ENCODE results near the gene CHMP1A. TPM values are rescaled to one million over a fixed set of nuclear protein-coding genes. Genes with fewer than 3 reads are reported as not detected.

Gene CHMP1A
- total RNA-seq, 3 donors from 2014 or later = 104 to 163 (median 108) TPM

GRCh38 chr16:89689142-89689541 lies 31.6 kb upstream of the CHMP1A start:
- ATAC-seq (no peak), DNase-seq (peak in 1 of 3 donors; percentile 32)
- H3K36me3 ChIP-seq (ENCODE audit: low read depth) = no peaks in the 10 kb centered on the region
- TF ChIP-seq, protein P1, sequence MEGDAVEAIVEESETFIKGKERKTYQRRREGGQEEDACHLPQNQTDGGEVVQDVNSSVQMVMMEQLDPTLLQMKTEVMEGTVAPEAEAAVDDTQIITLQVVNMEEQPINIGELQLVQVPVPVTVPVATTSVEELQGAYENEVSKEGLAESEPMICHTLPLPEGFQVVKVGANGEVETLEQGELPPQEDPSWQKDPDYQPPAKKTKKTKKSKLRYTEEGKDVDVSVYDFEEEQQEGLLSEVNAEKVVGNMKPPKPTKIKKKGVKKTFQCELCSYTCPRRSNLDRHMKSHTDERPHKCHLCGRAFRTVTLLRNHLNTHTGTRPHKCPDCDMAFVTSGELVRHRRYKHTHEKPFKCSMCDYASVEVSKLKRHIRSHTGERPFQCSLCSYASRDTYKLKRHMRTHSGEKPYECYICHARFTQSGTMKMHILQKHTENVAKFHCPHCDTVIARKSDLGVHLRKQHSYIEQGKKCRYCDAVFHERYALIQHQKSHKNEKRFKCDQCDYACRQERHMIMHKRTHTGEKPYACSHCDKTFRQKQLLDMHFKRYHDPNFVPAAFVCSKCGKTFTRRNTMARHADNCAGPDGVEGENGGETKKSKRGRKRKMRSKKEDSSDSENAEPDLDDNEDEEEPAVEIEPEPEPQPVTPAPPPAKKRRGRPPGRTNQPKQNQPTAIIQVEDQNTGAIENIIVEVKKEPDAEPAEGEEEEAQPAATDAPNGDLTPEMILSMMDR (IDR thresholded peaks at IDR 0.05) = no peak
- no peaks in the 10 kb centered on the region for H3K9me3 ChIP-seq
- peaks cover 17% of the 10 kb centered on the region for H3K4me1 ChIP-seq (ENCODE audit: low read depth)
- no peak overlapping the region for H3K4me3 ChIP-seq
- intact Hi-C loops (cut with DNase I, micrococcal nuclease) = no loop called here

GRCh38 chr16:89688395-89688794 lies 30.9 kb upstream of the CHMP1A start:
- no peaks in the 10 kb centered on the region for H3K36me3 ChIP-seq (ENCODE audit: low read depth)
- TF ChIP-seq, protein P1 (IDR thresholded peaks at IDR 0.05) = no peak
- no peak overlapping the region for H3K4me3 ChIP-seq
- H3K9me3 ChIP-seq = no peaks in the 10 kb centered on the region
- intact Hi-C loops (cut with DNase I, micrococcal nuclease) = no loop called here
- ATAC-seq (no peak), DNase-seq (peak in 1 of 3 donors; percentile 13)
- peaks cover 17% of the 10 kb centered on the region for H3K4me1 ChIP-seq (ENCODE audit: low read depth)

GRCh38 chr16:89687092-89687940 lies 29.8 kb upstream of the CHMP1A start:
- Histone ChIP-seq H3K4me1 (ENCODE audit: low read depth) (peaks cover 17% of the 10 kb centered on the region), H3K36me3 (ENCODE audit: low read depth) (no peaks in the 10 kb centered on the region), H3K4me3 (peak overlapping the region; percentile 92), H3K9me3 (no peaks in the 10 kb centered on the region)
- intact Hi-C loops (cut with DNase I, micrococcal nuclease) = no loop called here
- peak; percentile 93 for ATAC-seq
- DNase-seq = peak; percentile 89 to 91 (median 90)
- TF ChIP-seq, protein P1 (IDR thresholded peaks at IDR 0.05) = no peak

DNA sequence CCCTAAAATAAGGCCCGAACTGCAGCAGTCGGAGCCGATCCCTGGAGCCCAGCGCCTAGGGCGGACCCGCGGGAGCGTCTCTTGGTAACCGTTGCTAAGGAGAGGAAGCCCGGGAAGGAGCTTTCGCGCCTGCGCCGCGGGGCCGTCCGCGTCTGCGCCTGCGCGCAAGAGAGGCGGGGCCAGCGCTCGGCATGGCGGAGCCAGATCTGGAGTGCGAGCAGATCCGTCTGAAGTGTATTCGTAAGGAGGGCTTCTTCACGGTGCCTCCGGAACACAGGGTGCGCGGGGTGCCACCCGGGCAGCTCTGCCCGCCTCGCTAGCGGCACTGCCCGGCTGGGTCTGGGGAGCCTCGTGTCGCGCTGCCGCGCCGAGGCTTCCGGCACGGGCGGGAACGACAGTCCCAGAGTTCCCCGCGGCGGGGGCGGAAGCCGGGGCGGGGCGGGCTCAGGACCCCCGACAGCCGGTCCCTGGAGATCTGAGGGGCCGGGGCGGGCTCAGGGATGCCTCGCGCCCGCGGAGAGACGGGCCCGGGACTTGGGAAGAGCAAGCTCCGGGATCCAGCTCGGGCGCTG lies 29.1 kb upstream of the CHMP1A start, which contains the start of gene CDK10:
Gene CDK10 (plus strand): TSS at position 170 of the 572 bp plus-strand sequence. CDS start 22 bp downstream, at position 192.
- Histone ChIP-seq H3K9me3 (no peaks in the 10 kb centered on the region), H3K4me3 (peak within 1 kb of the TSS; percentile 92), H3K36me3 (ENCODE audit: low read depth) (no peaks in the 10 kb centered on the region), H3K4me1 (ENCODE audit: low read depth) (peaks cover 17% of the 10 kb centered on the region)
- DNase-seq = peak; percentile 91 to 96 (median 96)
- peak; percentile 86 for ATAC-seq
- TF ChIP-seq, protein P1 (IDR thresholded peaks at IDR 0.05) = no peak
- intact Hi-C loops (cut with DNase I, micrococcal nuclease) = no loop called here

- Histone ChIP-seq H3K4me1 (ENCODE audit: low read depth) (peaks cover 17% of the 10 kb centered on the region), H3K36me3 (ENCODE audit: low read depth) (no peaks in the 10 kb centered on the region), H3K4me3 (no peak overlapping the region), H3K9me3 (no peaks in the 10 kb centered on the region)
- intact Hi-C loops (cut with DNase I, micrococcal nuclease) = no loop called here
- ATAC-seq (no peak), DNase-seq (no peak)
- TF ChIP-seq, protein P1 (IDR thresholded peaks at IDR 0.05) = no peak
These were observed 28.4 kb upstream of the CHMP1A start for GRCh38 chr16:89685916-89686315.
